Measurements from ENCODE around the gene MMS22L.
A peak's percentile ranks its signal among the peaks of the same experiment; 100 is the strongest.

The MMS22L gene

DNA sequence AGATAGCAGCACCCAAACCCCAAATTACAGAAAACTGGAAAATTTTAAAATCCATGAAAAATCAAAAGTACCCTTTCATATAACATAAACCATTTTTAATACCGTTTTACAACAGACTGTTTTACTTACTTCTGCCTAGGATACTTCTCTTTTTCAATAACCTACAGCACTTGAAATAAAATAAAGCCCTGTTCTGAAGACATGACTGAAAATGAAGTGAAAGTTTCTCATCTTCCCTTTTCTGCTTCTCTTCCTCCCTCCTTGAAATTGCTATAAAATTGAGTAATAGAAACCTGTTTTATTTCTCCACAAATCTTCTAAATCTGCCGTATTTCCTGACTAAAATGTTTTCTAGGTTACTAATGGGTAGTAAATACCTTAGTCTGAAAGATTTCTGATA lies 20.3 kb downstream of the MMS22L start:
- Histone ChIP-seq H3K9ac (no peak overlapping the region), H3K4me2 (peak overlapping the region in 4 of 11 experiments; percentile 20 to 60 (median 39); a peak in 6 of 22 replicates), H3K27me3 (no peaks in the 10 kb centered on the region), H3K27ac (peak overlapping the region in 1 of 11 experiments; percentile 40; a peak in 1 of 22 replicates), H3K4me3 (no peak overlapping the region), H4K20me1 (no peaks in the 10 kb centered on the region; a peak in 1 of 22 replicates), H3K9me3 (replicated peaks in 1 of 11) (peaks cover 8 to 21% (median 20%) of the 10 kb centered on the region in 11 experiments), H3K36me3 (peaks cover 34 to 100% (median 88%) of the 10 kb centered on the region in 11 experiments), H3K4me1 (peaks cover 0 to 16% (median 2%) of the 10 kb centered on the region in 10 experiments; a peak in 8 of 20 replicates)
- no peak for TF ChIP-seq Cebpa-rat (IDR thresholded peaks at IDR 0.05)

DNA sequence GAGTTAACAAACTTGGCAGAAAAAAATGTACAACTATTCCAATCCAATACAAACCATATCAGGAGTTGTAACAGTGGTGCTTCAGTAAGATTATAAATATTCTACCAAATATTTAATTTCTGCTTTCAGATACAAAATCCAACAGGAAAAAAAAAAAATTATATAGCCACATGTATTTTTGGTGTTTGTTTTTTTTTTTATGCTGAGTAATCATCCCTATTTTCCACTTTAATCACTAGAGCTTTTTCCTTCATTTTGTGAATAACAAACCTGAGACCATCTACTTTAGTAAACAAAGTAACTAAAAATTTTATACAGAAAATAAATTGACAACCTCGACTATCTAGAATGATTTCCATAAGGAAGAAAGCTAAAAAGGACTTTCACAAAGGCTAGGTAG lies 36.2 kb downstream of the MMS22L start:
- H3K27ac ChIP-seq: no peak overlapping the region
- H3K9ac ChIP-seq: no peak overlapping the region
- H3K27me3 ChIP-seq: no peaks in the 10 kb centered on the region
- no peak overlapping the region for H3K4me3 ChIP-seq
- H3K36me3 ChIP-seq: peaks cover 35 to 95% (median 66%) of the 10 kb centered on the region in 11 experiments
- H3K4me2 ChIP-seq: no peak overlapping the region
- no peaks in the 10 kb centered on the region for H4K20me1 ChIP-seq
- peaks cover 5 to 28% (median 19%) of the 10 kb centered on the region in 11 experiments; a peak in 18 of 22 replicates for H3K9me3 ChIP-seq (replicated peaks in 1 of 11)
- TF ChIP-seq Cebpa-rat (IDR thresholded peaks at IDR 0.05): no peak
- H3K4me1 ChIP-seq: no peaks in the 10 kb centered on the region

- Histone ChIP-seq H3K27ac (no peak overlapping the region), H3K27me3 (no peaks in the 10 kb centered on the region), H3K9ac (no peak overlapping the region), H3K4me2 (no peak overlapping the region), H3K9me3 (replicated peaks in 1 of 11) (peaks cover 5 to 28% (median 19%) of the 10 kb centered on the region in 11 experiments; a peak in 18 of 22 replicates), H4K20me1 (no peaks in the 10 kb centered on the region), H3K4me1 (no peaks in the 10 kb centered on the region), H3K36me3 (peaks cover 28 to 96% (median 71%) of the 10 kb centered on the region in 11 experiments), H3K4me3 (no peak overlapping the region)
- TF ChIP-seq Cebpa-rat (IDR thresholded peaks at IDR 0.05): no peak
Measured at GRCh38 chr6:97240222-97240621, 42.8 kb downstream of the MMS22L start.

GRCh38 chr6:97231911-97232310 lies 51.1 kb downstream of the MMS22L start:
- peaks cover 4 to 99% (median 64%) of the 10 kb centered on the region in 11 experiments; a peak in 19 of 22 replicates for H3K36me3 ChIP-seq
- H3K9me3 ChIP-seq (replicated peaks in 1 of 11): no peaks in the 10 kb centered on the region
- peaks cover 0 to 20% (median 0%) of the 10 kb centered on the region in 10 experiments; a peak in 7 of 20 replicates for H3K4me1 ChIP-seq
- H3K27ac ChIP-seq: peak overlapping the region in 3 of 11 experiments; percentile 44 to 56 (median 54); a peak in 5 of 22 replicates
- H3K4me2 ChIP-seq: peak overlapping the region in 5 of 11 experiments; percentile 20 to 75 (median 45); a peak in 7 of 22 replicates
- H4K20me1 ChIP-seq: no peaks in the 10 kb centered on the region
- no peak overlapping the region for H3K4me3 ChIP-seq
- TF ChIP-seq Cebpa-rat (IDR thresholded peaks at IDR 0.05): no peak
- H3K27me3 ChIP-seq: no peaks in the 10 kb centered on the region
- no peak overlapping the region for H3K9ac ChIP-seq

DNA sequence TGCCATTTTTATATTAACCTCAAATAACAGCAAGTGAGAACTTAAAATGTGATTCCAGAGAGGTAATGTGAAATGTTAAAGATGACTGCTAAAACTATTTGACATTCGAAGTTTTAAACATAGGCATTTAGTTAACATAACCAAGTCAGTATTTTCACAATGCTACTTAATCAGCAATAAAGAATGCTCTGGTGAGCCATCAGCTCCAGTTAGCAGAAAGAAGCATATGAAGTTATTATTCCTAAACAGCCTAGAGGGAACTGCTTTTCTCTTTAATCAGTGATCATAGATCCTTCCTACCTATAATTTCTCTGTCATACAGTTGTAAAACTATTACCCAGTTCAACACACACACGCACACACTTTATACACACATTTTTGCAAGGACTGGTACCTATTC lies 60.1 kb downstream of the MMS22L start:
- H3K9me3 ChIP-seq (replicated peaks in 1 of 11): no peaks in the 10 kb centered on the region
- no peak overlapping the region for H3K9ac ChIP-seq
- no peak for TF ChIP-seq Cebpa-rat (IDR thresholded peaks at IDR 0.05)
- no peak overlapping the region for H3K4me3 ChIP-seq
- no peak overlapping the region for H3K27ac ChIP-seq
- no peak overlapping the region for H3K4me2 ChIP-seq
- no peaks in the 10 kb centered on the region for H3K27me3 ChIP-seq
- H3K4me1 ChIP-seq: no peaks in the 10 kb centered on the region
- no peaks in the 10 kb centered on the region; a peak in 1 of 22 replicates for H4K20me1 ChIP-seq
- peaks cover 0 to 63% (median 29%) of the 10 kb centered on the region in 11 experiments; a peak in 20 of 22 replicates for H3K36me3 ChIP-seq

DNA sequence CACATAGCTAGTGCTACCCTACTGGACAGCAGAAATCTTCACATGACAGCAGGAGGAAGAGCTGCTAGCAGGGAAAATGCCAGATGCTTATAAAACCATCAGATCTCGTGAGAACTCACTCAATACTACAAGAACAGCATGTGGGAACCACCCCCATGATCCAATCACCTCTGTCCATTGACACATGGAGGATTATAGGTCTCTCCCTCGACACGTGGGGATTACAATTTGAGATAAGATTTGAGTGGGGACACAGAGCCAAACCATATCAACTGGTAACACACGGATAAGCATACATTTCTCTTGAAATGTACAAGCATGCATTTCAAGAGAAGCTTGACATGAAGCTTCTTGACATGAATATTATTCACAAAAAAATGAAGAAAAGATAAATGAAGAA lies 64.1 kb downstream of the MMS22L start:
- no peaks in the 10 kb centered on the region for H3K9me3 ChIP-seq (replicated peaks in 1 of 11)
- no peaks in the 10 kb centered on the region for H3K27me3 ChIP-seq
- TF ChIP-seq Cebpa-rat (IDR thresholded peaks at IDR 0.05): no peak
- no peak overlapping the region for H3K4me2 ChIP-seq
- no peaks in the 10 kb centered on the region for H3K4me1 ChIP-seq
- no peak overlapping the region for H3K27ac ChIP-seq
- no peaks in the 10 kb centered on the region for H4K20me1 ChIP-seq
- no peak overlapping the region for H3K4me3 ChIP-seq
- H3K36me3 ChIP-seq: peaks cover 0 to 52% (median 16%) of the 10 kb centered on the region in 11 experiments; a peak in 12 of 22 replicates
- H3K9ac ChIP-seq: no peak overlapping the region

GRCh38 chr6:97215157-97215769 lies 67.8 kb downstream of the MMS22L start:
- H3K9ac ChIP-seq: no peak overlapping the region
- no peak overlapping the region for H3K27ac ChIP-seq
- H3K4me3 ChIP-seq: no peak overlapping the region
- peaks cover 0 to 79% (median 25%) of the 10 kb centered on the region in 11 experiments; a peak in 15 of 22 replicates for H3K36me3 ChIP-seq
- no peaks in the 10 kb centered on the region for H3K27me3 ChIP-seq
- no peaks in the 10 kb centered on the region for H4K20me1 ChIP-seq
- TF ChIP-seq Cebpa-rat (IDR thresholded peaks at IDR 0.05): no peak
- no peak overlapping the region for H3K4me2 ChIP-seq
- H3K9me3 ChIP-seq (replicated peaks in 1 of 11): no peaks in the 10 kb centered on the region
- no peaks in the 10 kb centered on the region for H3K4me1 ChIP-seq

GRCh38 chr6:97214671-97215070 lies 68.3 kb downstream of the MMS22L start:
- Histone ChIP-seq H4K20me1 (no peaks in the 10 kb centered on the region), H3K27me3 (no peaks in the 10 kb centered on the region), H3K4me3 (no peak overlapping the region), H3K9me3 (replicated peaks in 1 of 11) (no peaks in the 10 kb centered on the region), H3K9ac (no peak overlapping the region), H3K4me1 (no peaks in the 10 kb centered on the region), H3K36me3 (peaks cover 0 to 75% (median 20%) of the 10 kb centered on the region in 11 experiments; a peak in 15 of 22 replicates), H3K4me2 (no peak overlapping the region), H3K27ac (no peak overlapping the region)
- TF ChIP-seq Cebpa-rat (IDR thresholded peaks at IDR 0.05): no peak

- Histone ChIP-seq H3K4me1 (peaks cover 0 to 11% (median 0%) of the 10 kb centered on the region in 10 experiments; a peak in 3 of 20 replicates), H3K4me3 (no peak overlapping the region), H3K4me2 (no peak overlapping the region), H3K9me3 (replicated peaks in 1 of 11) (peaks cover 0 to 7% (median 0%) of the 10 kb centered on the region in 11 experiments; a peak in 2 of 22 replicates), H4K20me1 (no peaks in the 10 kb centered on the region), H3K27ac (no peak overlapping the region), H3K27me3 (no peaks in the 10 kb centered on the region), H3K36me3 (peaks cover 0 to 36% (median 0%) of the 10 kb centered on the region in 11 experiments; a peak in 8 of 22 replicates), H3K9ac (no peak overlapping the region)
- no peak for TF ChIP-seq Cebpa-rat (IDR thresholded peaks at IDR 0.05)
Measured at GRCh38 chr6:97207383-97207782, 75.6 kb downstream of the MMS22L start.
